ENCODE data around the gene FAM222B.
A peak's percentile ranks its signal among the peaks of the same experiment; 100 is the strongest.
"Not testable (repeated sequence)": the region's sequence is repeated elsewhere in the genome, so short reads cannot be mapped to it uniquely, and the experiment has no call there.

Gene FAM222B

DNA sequence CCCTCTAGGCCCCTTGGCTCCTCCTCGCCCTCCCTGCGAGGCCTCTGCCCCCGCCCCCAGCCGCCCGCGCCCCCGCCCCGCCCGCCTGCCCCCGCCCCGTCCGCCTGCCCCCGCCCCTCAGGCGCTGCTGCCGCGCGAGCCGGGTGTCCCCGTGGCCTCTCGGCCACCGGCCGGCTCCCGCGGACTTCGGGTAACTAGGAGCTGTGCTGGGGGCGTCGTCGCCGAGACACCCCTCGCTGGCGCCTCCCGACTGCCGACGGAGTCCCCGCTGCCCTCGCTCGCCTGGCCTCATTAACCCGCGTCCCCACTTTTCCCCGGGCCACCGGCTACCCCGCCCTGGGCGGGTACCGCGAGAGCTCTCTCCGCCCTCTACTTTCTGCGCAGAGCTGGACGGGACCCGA, 116.4 kb downstream of the FAM222B start, which contains the start of gene TLCD1:
Gene TLCD1 (minus strand): TSS at position 8 of the 401 bp plus-strand sequence. CDS start 136 bp downstream, outside the sequence.
- peak; percentile 89 for DNase-seq

DNA sequence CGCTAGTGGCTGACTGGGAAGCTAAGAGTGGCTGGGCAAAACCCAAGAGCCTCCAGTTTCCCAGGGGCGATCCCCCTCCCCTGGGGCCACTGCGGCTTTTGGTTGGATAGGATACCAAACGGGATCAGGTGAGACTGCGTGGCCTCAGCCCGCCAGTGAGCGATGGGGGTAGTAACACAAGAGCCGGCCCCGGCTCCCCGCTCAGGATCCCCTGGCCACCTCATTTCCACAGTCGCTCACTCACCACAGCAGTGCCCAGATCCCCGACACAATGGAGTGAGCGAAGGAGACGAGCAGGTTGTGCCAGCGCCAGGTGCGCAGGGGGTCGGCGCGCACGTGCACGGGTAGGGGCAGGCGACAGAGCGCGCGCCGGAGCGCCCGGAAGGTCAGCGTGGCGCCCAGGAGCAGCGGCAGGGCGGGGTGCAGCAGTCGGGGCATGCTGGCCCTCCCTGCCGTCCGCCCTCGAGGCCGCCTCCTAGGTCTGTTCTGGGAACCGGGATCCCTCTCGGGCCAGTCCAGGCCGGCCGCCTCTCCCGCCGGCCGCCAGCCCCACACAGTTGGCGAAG, 116.8 kb downstream of the FAM222B start:
- DNase-seq: peak; percentile 89

DNA sequence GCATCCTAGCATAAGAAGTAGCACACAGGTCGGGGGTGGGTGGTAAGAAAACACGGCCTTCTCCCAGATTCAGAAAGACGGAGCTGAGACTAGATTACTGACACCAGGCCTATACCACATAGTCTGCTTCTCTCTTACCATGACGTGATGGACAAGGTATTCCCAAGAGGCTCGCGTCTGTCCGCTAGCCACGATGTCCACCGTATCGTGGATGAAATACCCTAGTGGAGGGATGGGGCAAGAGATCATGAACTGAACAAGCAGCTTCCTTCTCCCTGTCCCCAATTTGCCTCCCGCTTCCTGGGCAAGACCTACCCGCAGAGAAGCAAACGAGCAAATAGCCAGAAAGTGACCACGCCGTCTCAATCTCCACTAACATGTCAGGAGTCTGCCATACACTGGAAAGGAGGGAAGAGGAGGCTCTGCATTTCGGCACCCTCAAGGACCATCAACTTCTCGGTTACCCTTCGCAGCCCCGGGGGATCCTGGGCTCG, 117.4 kb downstream of the FAM222B start:
- peak; percentile 79 for DNase-seq

DNA sequence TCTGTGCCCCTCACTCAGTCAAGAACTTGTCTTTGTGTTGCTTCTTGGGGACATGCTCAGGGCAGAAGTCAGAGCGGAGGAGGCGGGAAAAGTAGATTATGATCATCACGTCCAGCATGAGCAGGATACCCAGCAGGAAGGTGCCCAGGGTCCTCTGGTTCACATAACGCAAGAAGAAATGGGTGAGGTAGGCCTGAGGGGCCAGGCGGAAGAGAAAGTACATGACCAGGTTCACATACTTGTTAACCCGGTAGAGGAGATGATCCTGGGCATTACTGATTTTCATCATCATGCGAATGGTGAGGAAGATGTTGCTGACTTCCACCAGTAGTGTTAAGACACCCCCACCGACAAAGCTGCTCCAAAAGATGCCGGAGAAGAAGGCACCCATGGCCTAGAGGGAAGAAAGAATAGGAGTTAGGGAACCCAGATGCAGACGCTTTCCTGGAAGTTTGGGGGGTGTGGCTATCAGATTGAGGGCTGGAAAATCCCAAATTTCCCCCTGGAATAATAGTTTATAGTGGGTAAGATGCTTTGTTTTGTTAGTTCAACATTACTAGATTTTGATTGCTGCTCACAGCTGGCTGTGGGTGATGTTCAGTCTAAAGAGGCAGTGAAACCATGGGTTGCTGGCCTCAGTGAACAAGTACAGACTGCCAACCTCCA, 118.0 kb downstream of the FAM222B start:
- DNase-seq: peak; percentile 71

DNA sequence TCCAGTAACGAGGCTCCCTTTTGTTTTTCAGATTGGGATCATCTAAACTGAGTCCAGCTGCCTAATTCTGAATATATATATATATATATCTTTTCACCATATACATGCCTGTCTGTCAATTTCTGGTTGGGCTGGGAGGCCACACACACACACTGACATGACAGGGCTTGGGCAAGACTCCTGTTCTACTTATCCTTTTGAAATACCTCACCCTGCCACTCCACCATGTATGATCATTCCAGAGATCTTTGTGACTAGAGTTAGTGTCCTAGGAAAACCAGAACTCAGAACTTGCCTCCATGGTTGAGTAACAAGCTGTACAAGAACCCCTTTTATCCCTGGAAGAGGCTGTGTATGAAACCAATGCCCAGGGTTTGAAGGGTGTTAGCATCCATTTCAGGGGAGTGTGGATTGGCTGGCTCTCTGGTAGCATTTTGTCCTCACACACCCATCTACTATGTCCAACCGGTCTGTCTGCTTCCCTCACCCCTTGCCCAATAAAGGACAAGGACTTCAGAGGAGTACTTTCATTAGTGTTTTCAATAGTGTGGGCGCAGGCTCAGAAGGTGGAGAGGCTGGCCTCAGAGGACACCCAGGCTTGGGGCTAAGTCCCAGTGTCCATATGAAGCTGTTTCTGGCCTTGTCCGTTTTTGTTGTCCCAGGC, 118.6 kb downstream of the FAM222B start:
- DNase-seq: not testable (repeated sequence)

DNA sequence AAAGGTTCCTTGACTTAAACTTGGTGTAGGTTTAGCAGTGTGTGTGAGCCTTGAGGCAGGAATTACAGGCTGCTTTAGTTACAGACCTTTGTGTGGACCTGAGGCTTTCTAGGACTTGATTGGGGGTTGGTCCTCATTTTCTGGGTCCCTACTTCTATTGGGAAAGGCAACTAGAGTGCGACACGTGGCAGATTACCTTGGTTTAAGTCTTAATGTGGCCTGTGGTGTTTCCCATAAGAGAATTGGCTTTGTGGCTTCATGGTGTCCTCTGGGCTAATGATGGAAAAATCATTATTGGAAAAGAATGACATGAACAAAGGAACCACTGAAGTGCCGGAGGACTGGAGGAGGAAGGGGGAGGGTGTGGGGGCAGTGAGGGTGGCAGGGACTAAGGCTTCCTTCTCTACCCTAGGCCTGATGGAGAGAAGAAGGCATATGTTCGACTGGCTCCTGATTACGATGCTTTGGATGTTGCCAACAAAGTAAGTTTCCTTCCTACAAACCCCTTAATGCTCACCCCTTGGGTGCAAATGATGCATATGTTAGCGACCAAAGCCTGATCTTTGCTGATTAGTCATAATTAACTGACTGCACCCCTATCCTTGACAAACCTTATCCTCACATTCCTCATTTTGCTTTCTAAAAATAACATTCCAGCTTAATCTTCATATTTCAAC, 119.3 kb downstream of the FAM222B start:
- no peak for DNase-seq

DNA sequence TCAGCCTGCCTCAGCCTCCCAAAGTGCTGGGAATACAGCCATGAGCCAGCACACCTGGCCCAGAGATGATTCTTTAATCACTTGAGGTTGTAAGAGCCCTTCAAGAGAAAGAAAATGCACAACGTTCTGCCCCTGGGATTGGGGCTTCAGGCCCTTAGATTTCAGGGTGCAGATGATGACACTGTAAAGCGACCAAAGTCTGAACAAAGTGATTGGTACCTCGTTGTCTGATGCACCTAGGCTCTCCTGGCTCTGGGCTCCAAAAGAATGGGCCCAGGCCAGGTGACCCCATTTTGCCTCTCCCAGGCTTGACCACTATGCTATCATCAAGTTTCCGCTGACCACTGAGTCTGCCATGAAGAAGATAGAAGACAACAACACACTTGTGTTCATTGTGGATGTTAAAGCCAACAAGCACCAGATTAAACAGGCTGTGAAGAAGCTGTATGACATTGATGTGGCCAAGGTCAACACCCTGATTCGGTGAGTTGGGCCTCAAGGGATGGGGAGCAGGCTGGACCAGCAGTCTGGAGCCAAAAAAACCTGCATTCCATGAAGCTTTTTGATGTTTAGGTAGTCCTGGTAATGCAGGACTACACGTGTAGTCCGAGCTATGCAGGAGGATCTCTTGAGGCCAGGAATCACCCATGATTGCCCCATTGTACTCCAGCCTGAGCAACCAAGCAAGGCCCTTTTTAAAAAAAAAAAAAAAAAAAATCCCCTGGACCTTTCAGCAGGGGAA, 120.0 kb downstream of the FAM222B start:
- DNase-seq: no peak

DNA sequence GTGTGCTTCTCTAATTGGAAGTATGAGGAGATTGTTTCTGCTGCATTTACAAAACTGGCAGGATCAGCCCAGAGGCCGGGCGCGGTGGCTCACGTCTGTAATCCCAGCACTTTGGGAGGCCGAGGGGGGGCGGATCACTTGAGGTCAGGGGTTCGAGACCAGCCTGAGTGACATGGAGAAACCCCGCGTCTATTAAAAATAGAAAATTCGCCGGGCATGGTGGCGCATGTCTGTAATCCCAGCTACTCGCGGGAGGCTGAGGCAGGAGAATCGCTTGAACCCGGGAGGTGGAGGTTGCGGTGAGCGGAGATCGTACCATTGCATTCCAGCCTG, 121.6 kb downstream of the FAM222B start:
- not testable (repeated sequence) for DNase-seq

DNA sequence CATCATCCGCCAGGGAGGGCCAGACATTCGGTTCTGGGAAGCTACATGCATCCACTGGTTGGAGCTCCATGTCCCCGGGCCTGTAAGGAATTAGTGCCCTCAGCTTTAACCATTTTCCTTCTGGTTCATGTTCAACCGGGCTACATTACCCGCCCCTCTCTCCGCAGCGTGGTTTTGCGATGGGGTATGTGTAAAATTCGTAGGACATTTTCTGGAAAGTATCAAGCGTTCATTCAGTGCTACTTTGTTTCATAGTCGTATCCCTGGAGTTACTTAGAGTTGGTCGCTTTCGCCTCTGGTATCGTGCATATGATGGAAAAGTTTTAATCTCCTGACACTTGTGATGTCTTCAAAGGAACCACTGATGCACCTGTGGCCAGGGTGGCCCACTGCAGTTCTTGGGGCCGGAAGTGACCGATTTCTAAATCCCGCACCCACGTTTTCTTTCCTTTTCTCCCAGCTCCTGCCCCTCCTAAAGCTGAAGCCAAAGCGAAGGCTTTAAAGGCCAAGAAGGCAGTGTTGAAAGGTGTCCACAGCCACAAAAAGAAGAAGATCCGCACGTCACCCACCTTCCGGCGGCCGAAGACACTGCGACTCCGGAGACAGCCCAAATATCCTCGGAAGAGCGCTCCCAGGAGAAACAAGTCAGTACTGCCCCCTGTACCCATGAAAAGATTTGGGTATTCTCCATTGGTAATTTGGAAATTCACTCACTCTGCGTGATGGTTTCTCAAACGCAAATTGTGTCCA, 122.2 kb downstream of the FAM222B start:
- DNase-seq: peak; percentile 69

DNA sequence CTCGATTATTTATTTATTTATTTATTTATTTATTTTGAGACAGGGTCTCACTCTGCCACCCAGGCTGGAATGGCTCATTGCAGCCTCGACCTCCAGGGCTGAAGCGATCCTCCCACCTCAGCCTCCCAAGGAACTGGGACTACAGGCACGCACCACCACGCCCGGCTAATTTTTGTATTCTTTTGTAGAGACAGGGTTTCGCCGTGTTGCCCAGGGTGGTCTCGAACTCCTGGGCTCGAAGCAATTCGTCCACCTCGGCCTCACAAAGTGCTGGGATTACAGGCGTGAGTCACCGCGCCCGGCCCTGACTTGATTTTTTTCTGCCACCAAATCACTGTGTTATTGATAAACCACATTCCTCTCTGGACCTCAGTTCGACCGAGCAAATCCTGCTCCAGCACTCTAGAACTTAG, 123.6 kb downstream of the FAM222B start:
- DNase-seq: no peak

DNA sequence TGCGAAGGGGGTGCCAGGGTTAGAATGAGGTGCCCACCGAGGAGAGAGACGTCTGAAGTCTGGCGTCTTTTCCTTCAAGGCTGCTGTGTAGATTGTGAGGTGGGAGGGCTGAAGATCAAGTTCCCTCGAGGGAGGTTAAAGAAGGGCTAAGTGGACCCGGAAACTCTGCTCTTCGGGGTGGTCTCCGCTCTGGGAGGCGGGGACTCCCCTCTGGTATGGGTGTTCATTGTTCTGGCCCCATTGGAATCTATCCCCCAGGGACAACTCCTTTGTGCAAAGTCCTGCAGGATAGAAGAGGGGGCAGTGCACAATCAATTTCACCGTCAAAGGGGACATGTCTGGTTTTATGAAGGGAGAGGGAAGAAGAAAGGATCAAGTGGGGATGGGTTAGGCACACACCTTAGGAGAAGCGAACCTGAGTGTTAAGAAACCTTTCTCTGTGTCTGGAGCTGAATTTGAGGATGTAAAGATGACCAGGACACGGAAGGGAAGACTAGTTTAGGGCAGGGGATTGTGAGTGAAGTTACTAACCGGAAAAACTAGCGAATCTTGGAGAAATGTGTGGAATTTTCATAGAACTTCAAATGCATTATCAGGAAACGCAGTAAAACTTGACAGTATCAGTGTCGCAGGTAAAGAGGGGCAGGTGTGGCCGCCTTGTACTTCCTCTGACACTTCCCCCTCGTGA, 124.1 kb downstream of the FAM222B start:
- no peak for DNase-seq

DNA sequence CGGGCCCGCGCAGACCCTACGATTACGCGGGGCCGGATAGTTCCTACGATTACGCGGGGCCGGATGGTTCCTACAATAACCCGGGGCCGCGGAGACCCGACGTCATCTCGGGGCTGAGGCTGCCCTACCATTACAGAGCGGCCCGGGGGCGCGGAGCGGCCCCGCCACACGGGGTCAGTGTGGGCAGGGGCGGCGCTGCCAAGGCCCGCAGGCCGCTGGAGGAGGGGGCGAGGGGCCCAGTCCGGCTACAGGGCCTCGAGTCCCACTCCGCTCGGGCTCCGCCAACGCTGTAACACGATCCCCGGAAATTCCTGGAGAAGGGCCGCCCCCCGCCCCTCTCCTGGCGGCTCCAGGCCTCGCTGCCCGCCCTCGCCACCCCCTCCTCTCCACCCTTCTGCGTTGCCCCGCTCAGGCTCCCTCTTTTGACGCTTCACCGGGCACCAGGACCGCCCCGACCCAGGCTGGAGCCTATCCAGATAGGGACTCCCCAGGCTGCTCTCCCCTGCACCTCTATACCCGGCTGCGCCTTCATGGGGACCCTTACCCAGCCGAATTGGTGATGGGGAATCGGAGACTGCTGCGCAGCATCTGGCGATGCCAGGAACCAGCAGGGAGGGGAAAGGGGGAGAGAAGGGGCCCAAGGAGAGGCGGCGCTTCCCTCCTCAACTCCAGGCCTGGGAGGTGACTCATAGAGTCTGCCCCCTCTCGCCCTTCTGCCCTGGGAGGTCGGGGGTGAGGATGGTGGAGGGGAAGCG, 124.8 kb downstream of the FAM222B start, which contains the start of gene RAB34:
Gene RAB34 (minus strand): TSS at position 291 of the 755 bp plus-strand sequence. CDS start 602 bp downstream, outside the sequence.
- DNase-seq: peak; percentile 79

DNA sequence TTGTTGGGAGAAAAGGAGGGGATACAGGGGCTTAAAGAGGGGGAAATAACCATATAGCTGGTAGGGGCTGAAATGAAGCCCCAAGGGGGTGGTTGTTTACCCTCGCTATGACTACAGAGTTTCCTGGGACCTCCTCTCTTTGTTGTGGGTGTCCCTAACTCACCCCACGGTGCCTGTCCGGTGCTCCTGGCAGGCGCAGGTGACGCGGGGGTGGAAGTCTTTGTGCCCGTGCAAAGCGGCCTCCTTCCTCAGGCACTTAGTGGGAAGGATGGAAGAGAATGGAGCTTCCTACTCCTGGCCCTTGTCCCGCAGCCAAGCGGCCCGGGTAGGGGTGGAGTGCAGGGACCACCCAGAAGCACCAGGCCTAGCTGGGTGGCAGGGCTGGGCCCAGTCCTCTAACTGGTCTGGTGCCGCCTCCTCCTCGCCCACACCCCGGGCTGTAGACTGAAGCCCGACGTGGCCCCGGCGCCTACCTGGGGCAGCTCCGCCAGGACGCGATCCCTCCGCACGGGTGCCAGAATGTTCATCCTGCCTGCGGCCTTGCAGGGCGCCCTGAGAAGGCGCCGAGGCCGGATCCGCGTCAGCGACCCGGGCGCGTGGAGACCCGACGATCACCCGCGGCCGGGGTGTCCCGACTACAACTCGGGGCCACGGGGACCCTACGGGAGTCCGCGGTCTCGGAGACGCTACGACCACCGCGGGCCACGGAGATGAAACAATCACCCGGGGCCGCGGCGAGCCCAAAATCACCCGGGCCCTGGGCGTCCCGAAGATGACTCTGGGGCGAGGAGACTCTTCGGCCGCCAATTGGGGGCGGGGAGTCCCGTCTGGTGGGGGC, 125.6 kb downstream of the FAM222B start:
- DNase-seq: peak; percentile 71

DNA sequence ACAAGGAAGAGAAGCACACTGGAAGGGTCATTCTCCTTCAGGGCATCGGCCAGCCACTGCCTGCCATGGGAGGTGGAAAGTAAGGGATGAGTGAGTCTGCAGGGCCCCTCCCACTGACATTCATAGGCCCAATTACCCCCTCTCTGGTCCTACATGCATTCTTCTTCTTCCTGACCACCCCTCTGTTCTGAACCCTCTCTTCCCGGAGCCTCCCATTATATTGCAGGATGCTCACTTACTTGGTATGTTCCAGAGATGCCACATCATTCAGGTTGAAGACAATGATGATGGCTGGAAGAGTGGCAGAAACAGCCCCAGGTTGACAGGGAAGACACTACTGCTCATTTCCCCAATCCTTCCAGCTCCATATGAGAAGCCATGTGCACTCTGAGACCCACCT, 127.4 kb downstream of the FAM222B start:
- DNase-seq: no peak

DNA sequence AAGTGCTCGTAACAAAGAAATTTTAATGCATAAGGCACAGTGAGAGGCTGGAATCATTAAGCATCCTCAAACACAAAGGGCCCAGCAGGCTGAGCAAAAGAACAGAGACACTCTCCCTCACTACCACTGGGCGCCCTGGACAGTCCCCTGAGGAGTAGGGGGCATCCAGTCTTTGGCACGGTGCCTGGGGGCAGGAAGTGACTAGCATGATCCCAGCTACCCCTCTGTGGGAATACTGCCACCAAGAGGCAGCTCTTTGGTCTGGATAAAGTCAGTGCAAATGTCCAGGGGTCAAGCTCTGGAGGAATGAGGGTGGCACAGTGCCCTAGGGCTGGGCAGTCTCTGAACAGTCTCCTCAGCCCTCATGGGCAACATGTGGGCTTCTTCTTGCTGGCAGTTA, 128.3 kb downstream of the FAM222B start:
- DNase-seq: no peak

DNA sequence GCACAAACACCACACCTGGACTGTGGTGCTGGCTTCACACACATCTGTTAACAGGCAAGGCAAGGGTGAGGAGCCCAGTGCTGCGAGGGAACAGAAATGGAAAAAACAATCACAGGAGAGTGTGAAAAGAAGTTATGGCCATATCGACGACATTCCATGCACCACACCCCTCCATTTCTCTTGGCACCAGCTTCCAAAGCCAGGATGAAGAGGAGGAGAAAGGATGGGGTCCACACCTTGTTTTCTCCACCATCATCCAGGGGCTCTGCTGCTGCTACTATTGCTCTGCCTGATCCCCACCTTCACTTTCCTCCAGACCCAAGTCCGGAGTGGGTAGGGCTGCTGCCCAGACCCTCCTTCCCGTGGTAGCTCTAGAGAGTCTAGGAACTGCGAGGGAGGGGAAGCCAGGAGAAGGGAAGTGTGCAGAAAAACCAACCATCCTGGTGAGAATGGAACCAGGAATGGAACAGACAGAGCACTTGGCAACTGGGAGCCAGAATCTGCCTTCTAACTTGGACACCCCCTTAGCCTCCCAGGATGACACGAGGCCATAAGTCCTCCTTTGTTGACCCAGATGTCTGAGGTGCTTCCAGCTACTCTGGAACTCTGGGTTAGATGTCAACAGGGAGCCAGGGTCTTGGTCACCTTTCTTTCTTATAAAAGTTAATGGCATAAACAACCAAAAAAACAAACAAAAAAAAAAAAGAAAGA, 129.7 kb downstream of the FAM222B start:
- DNase-seq: no peak

DNA sequence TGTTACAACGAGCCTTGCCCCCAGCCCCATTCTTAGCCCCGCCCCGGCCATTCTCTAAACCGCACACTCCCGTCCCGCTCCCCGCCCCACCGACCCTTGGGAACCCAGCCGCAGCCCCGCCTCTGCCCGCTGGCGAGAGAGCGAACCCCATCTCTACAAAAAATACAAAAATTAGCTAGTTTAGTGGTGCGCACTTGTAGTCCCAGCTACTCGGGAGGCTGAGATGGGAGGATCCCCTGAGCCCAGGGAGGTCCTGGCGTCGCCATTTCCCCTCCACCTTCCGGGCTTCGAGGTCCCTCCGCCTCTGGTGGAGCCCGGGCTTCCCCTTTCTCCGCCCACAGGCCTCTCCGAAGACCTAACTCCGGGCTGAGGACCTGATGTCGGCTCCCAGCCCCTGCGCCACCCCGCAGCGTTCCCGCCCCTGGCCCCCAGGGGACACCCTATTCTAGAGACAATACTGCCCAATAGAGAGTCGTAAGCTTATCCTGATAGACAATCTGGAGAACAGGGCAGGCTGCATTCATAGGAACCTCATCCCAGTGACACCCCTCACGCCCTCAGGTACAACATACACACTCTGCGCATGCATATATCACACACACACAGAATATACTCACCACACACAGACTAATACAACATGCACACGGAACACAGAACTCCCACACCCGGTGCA, 130.4 kb downstream of the FAM222B start:
- DNase-seq: peak; percentile 85

DNA sequence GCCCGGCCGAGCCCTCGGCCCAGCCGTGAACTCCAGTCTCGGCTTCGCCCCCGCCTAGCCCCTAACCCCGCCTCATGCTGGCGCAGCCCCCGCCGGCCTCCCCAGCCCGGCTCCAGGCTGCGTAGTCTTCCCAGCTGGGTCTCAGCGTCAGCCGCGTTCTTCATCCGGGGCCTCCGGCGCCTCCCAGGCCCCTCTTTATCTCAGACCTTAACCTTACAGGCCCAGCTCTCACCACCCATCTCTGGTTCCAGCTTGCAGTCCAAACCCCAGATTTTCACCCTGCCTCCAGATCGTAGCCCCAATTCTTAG, 130.9 kb downstream of the FAM222B start, which contains the start of gene PROCA1:
Gene PROCA1 (minus strand): TSS at position 166 of the 309 bp plus-strand sequence. CDS start 228 bp downstream, outside the sequence.
- DNase-seq: peak; percentile 74
